H1 (cell line): ENCODE data around the gene CIAO2A. TPM values are rescaled to one million over a fixed set of nuclear protein-coding genes. Genes with fewer than 3 reads are reported as not detected.

Source experiments
- CHD1 ChIP-seq: IDR thresholded peaks from 2 replicates; pipeline ENCODE4 v1.6.1; 2012; ENCODE audit warnings: low read depth, low read length, improper control_type of control experiment
- GTF2F1 ChIP-seq: IDR thresholded peaks from 2 replicates; pipeline ENCODE4 v1.6.1; 2012; ENCODE audit warnings: low read depth, low read length, improper control_type of control experiment, borderline replicate concordance
- POLR2A ChIP-seq, 2 experiments: IDR thresholded peaks; 1 replicate in 1 of 2; 2 replicates in 1 of 2; pipeline ENCODE4 v1.6.1; 2011; ENCODE audit warnings: low read depth in 2 of 2, low read length in 2 of 2, mild to moderate bottlenecking in 2 of 2; ENCODE audit errors: control extremely low read depth in 1 of 2
- POU5F1 ChIP-seq: IDR thresholded peaks from 2 replicates; pipeline ENCODE4 v1.6.1; 2011; ENCODE audit warnings: low read depth, mild to moderate bottlenecking, low read length, moderate library complexity
- TCF12 ChIP-seq: IDR thresholded peaks from 2 replicates; pipeline ENCODE4 v1.6.1; 2011; ENCODE audit warnings: low read depth, mild to moderate bottlenecking, low read length
- polyA plus RNA-seq, 7 experiments: library from polyadenylated mRNA; depleted of rRNA in 3 of 7; stranded (reverse) in 5 of 7; unstranded in 2 of 7; fragments of >200 nt in 5 of 7; fragments of 200-250 nt in 2 of 7; gene quantifications; 1 replicate in 5 of 7; 2 replicates in 1 of 7; 4 replicates in 1 of 7; pipeline versions ENCODE4 v1.2.1 to v1.2.3, GENCODE V29; 2011 to 2013; ENCODE audit warnings: missing spikeins in 2 of 7, mixed read lengths in 2 of 7
- total RNA-seq: library from RNA; stranded (reverse); fragmentation: NEBNext Ultra II Directional; extraction: Animal tissue kit (Norgen Biotek cat#: 25700); gene quantifications from 2 replicates; pipeline ENCODE4 v1.2.1, GENCODE V29; 2021
- TF ChIP-seq, protein P1 (sequence below): IDR thresholded peaks from 2 replicates; pipeline ENCODE4 v1.6.1; 2012; ENCODE audit warnings: inconsistent platforms

The CIAO2A gene
- total and polyA plus RNA-seq, 2 of the 8 experiments (the other 6 are each of a cell fraction or from before 2014, with no cell fraction given) = 76.4 to 86.5 TPM

DNA sequence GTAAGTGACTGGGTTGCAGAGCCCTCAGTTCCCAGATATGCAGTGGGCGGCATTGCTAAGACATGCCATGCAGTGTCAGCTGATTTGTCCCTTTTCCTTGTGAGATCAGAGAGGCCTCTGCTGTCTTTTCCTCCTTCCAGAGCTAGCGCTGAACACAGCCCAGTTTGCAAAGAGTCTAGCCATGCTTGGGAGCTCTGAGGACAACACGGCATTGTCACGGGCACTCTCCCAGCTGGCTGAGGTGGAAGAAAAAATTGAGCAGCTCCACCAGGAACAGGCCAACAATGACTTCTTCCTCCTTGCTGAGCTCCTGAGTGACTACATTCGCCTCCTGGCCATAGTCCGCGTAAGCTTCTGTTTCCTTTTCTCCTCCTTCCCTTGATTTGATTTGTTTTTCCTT is 37.9 kb upstream of the CIAO2A start (continued):
- no peak for TF ChIP-seq GTF2F1
- TF ChIP-seq, protein P1, sequence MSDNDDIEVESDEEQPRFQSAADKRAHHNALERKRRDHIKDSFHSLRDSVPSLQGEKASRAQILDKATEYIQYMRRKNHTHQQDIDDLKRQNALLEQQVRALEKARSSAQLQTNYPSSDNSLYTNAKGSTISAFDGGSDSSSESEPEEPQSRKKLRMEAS = no peak
- no peak for TF ChIP-seq TCF12
- TF ChIP-seq POLR2A (IDR thresholded peaks at IDR 0.05; ENCODE audit: control extremely low read depth in 1 of 2, low read depth in 2 of 2, low read length in 2 of 2) = no peak
- TF ChIP-seq POU5F1 = no peak
- no peak for TF ChIP-seq CHD1
- TF ChIP-seq, all 59 proteins: peak for 0
